SHP77 (cell line): Measurements from ENCODE around the gene SIGLEC9.

Experiments used
- DNase-seq, 2 experiments: peaks; one replicate each; lab custom pipeline; 2025; lab: John Stamatoyannopoulos, UW

SIGLEC9 gene

DNA sequence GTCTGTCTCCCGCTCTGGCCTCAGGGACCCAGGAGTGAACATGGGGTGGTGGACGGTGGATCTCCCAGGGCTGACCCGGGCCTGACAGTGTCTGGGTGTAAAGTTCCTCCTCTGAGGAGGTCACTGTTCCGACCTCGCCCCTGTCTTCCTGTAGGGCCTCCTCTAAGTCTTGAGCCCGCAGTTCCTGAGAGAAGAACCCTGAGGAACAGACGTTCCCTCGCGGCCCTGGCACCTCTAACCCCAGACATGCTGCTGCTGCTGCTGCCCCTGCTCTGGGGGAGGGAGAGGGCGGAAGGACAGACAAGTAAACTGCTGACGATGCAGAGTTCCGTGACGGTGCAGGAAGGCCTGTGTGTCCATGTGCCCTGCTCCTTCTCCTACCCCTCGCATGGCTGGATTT is at the start of gene SIGLEC9:
TSS of gene SIGLEC9 (plus strand) at position 178 of the 400 bp plus-strand sequence. CDS start at position 247, 69 bp downstream.
- DNase-seq: no peak

DNA sequence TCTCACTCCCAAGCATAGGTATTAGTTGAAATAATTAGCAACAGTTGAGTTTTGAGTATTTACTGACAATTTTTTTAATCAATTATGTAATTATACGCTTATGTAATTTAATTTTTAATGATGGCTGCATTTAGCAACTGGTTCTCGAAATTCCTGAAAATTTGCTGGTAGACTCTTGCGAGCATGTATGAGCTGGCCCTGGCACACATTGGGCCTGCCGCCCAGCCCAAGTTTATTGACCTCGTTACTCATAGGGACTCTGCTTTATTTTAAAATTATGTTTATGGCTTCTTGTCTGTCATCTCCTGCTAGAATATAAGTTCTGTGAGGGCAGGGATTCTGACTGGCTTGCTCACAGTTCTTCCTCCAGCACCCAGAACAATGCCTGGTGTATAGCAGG is 48.7 kb upstream of the SIGLEC9 start:
- no peak for DNase-seq

DNA sequence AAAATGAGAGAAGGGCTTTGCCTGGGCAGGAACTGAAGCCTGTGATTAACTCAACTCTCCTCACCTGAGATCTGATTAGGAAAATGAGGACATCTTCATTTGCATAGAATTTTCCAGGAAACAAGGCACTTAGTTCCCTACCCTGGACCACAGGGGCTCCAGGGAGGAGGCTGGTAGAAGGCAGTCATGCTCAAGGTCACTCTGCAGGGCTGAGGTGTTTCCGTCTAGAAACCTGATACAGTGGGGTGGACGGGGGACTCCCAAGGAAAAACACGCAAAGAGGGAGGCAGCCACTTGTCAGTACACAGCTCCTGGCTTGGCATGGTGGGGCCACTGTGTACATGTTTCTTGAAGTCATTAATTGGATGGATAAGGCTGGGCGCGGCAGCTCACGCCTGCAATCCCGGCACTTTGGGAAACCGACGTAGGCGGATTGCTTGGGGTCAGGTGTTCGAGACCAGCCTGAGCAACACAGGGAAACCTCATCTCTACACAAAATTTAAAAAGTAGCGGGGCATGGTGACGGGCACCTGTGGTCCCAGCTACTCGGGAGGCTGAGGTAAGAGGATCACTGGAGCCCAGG is 48.0 kb upstream of the SIGLEC9 start:
- DNase-seq: no peak

DNA sequence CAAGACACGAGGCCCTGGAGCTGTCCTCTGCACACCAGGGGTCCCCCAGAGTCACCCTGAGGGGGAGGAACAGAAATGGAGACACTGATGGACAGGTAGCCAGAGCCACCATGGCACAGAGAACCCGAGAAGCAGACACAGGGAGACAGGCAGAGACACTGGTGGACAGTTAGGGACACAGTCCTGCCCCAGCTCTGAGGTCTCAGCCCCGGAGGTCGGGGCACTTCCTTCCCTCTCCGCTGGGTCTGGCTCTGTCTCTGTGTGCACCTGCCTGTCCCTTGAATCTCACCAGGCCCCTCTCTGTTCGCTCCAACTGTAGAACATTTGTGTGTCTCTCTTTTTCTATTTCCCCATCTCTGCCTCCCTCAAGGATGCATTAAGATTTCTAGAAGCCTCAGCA is 46.6 kb upstream of the SIGLEC9 start:
- DNase-seq: no peak

DNA sequence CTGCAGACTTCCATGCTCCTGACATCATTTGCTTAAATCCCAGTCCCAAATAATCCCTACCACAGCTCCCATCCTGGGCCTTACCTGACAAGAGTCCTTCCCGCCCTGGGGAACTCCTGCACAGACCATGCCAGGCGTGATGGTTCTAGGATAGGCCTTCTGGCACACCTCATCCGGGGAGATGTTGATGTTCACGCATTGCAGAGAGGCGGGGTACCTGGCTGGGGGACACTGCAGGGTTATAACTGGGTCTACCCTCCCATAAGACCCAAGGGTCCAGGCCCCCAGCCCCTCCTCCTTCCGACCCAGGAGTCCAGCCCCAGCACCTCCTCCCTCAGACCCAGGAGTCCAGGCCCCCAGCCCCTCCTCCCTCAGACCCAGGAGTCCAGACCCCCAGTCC is 46.0 kb upstream of the SIGLEC9 start:
- DNase-seq: no peak

DNA sequence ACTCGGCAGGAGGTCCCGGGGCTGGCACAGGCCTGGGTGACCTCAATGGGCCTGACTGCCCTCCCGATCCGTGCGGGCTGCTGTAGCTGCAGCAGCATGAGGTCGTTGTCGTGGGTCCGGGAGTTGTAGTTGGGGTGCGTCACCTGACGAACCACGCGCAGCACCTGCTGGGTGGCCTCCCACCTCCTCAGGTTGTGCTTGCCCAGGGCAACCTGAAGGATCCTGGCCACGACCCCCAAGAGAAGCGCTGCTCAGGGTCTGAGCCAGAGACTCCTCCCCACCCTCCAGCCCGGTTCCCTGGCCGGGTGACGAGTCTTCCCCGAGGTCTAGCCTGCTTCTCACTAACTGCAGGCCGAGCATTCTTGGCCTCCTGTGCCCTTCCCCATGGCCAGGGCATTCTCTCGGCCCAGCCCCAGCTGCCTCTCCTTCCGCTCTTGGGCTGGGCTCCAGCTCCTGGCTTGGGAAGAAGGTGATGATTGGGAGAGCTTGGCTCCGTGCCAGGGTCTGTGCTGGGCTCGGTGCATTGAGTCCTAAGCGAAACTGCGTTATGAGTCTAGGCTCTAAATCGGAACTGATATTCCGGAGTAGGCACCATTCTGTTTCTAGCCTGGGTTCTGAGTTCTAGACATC is 45.1 kb upstream of the SIGLEC9 start:
- DNase-seq: peak; percentile 38 to 82

DNA sequence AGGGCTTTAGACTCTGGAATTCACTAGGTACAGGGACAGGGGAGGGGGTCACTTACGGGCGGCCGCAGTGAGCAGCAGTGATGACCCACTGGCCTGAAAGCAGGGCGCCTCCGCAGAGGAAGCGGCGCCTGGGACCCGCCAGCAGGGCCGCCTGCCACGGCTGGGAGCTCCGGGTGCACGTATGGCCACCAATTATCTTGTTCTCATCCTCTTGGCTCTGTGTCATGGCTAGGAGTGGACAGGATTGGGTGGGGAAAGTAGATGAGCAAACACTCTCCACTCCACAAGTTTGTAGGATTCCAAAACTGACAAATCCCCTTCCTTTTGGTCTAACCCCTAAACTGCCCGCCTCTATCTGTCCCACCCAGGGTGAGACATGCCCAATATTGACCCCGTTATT is 43.2 kb upstream of the SIGLEC9 start:
- DNase-seq: no peak

DNA sequence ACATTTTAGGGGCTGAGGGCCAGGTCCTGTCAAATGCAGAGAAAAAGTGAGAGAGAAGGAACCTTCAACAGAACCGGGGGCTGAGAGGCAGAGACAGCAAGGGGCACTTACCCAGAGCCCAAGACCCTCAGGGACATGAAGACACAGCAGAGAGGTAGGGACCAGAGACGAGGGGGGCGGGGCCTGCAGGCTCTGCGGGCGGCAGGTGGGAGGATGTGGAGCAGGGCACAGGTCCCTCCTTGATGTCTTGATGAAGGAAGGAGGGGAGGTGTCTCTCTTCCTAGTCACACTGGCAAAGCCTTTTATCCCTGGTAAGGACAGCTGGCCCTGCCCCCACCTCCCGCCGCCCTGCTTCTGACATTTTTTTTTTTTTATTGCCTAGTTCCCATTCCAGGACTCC is 42.1 kb upstream of the SIGLEC9 start, which contains the start of gene KLK14:
TSS of gene KLK14 (minus strand) at position 277 of the 400 bp plus-strand sequence. CDS start at position 4, 273 bp downstream.
- DNase-seq: no peak

DNA sequence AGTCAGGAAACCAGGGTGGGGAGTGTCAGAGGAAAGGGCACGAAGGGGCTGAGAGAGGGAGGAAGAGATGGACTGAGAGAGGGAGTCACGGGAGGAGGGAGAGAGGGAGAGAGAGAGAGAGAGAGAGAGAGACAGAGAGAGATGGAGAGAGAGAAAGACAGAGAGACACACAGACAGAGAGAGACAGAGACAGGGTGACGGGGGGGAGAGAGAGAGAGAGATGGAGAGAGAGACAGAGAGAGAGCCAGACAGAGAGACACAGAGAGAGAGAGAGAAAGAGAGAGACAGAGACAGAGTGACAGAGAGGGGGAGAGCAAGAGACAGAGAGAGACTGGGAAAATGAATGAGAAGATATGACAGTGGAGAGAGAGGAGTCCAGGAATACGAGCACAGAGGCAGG is 41.5 kb upstream of the SIGLEC9 start:
- DNase-seq: no peak

DNA sequence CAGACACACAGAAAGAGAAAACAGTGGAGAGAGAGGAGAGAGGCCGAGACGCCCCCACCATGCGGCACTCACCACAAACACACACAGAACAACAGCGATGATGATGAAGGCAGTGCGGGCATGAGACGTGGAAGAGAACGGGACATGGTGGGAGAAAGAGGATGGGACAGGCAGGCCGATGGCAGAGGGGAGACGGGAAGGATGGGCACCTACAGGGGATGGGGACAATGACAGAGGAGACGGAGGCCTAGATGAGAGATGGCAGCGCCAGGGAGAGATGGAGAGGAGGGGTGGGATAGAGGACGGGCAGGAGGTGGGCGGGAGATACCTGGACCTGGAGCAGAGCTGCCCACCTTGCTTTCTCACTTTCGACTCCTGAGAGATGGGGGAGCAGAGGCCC is 40.9 kb upstream of the SIGLEC9 start:
- DNase-seq: no peak

DNA sequence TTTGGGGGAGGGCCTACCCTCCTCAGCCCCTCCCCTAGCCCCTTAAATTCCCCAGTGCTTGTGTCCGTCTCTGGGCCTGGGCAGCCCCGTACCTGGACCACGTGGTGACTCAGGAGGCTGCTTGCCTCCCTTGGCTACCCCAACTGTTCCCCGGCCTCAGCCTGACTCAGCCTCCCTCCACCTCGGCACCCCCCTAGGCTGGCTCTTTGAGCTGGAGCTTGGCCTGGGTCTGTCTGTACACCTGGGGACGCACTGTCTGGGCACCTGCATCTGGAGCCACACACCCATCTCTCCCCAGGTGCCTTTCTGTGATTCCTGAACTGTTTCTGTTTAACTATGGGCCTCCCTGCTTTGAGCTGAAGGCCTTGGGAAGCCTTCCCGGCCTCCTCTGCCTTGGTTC is 40.2 kb upstream of the SIGLEC9 start:
- no peak for DNase-seq

DNA sequence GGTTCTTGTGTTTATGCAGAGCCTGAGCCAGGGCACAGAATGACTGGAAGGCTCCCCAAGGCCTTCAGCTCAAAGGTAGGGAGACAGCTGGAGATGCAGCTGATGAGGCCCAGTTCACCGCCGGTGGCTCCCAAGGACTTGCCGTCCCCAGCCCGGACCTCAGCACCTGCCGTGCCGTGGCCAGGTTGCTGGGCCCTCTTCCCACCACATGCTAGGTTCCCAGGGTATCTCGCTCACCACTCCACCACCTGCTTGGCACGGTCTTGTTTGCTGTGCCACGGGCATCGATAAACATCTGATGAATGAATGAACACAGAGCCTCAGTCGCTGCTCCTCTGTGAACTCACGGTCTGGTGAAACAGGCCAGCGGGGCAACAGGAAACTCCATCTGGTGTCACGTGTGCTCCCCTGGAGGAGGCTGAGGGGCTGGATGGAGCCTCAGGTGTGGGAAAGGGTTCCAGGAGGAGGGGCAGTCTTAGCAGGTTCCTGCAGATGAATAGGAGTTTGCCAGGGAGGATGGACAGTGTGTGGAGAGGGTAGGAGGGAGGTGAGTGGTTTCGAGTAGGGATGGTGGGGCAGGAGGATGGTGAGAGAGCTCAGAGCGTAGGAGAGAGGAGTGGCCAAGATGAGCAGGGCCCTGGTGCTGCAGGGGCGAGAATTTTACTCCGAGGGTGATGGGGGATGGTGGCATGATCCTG is 38.4 kb upstream of the SIGLEC9 start:
- DNase-seq: no peak

DNA sequence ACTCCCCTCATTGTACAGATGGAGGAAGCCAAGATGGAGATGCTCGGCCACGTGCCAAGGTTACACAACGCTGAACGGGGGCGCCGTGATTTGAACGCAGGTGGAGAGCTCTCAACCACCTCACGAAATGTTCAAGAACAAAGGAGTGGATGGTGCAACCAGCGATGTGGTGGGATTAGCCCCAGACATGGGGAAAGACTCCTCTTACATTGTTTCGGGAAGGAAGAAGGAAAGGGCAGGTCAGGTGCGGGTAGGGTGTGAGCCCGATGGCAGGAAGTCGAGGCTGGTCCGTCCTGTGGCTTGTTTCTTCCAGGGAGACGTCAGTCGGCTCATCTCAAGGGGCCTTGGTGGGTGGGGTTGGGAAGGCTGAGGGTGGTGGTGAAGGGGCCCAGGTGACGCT is 34.9 kb upstream of the SIGLEC9 start:
- no peak for DNase-seq

DNA sequence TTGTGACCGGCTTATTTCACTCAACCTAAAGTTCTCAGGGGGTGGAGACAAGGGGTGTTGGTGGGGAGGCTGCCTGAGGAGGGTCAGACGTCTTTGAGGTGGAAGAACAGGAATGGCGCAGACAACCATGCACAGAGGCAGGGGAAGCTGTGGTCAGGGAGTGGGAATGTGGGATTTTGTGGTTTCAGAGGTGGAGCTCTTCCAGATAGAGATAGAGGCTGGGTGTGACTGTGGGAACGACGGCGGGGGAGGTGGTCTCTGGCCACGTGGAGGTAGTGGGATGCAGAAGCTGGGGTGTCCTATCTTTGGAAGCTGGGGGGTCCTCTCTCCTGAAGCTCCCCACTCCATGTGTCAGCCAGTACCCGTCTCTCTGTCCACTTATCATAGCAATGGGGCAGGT is 34.2 kb upstream of the SIGLEC9 start:
- DNase-seq: no peak

DNA sequence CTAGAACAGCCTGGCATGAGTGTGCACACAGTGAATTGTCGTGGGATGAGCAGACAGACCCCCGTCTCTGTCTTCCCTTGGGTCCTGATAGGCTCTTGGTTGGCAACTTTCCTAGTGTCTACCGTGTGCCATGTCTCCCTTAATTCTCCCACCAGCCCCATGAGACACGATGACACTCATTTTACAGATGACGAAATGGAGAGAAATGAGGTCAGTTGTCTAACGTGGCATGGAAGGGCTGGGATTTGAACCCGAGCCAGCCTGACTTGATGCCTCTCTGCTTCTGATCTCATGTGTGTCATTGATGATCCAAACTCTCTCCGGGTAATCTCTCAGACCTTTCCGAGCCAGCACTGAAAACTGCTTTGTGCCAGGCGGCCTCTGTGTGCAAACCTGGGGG is 33.6 kb upstream of the SIGLEC9 start:
- DNase-seq: no peak

DNA sequence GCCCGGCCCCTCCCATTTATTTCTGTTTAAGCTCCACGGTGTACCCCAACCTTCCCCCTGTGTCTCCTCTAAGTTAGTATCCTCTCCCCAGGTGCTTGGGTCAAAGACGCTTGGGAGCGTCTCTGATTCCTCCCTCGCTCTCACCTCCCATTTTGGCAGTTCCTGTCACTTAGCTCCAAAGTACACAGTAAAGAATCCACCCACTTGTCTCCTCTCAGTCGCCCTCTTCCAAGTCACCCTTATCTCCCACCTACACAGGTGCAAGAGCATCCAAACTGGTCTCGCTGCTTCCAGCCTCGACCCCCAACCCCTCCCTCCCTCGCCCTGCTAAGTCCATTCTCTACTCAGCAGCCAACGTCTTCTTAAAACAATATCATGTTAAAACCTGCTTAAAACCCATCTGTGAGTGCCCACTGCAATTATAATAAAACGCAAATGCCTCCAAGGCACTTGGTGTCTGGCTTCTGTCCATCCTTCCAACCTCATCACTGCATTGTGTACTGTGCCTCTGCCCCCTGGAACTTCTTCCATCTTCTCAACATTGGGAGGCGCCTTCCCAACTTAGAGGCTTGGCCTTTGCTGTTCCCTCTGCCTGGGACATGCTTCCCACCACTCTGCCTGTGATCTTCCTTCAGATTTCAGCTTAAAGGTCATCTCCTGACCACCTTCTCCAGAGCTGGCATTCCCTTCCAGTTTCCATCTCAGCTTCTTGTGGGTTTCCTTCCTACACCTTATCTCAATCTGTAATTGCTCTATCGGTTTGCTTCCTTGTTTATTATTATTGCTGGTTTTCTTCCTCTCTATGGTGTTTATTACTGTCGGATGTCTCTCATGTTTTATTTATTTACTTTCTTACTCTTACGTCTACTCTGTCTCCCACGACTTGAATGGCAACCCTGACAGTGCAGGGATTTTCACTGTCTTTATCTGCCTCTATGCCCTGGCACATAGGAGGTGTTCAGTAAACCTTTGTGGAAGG is 32.5 kb upstream of the SIGLEC9 start:
- no peak for DNase-seq

DNA sequence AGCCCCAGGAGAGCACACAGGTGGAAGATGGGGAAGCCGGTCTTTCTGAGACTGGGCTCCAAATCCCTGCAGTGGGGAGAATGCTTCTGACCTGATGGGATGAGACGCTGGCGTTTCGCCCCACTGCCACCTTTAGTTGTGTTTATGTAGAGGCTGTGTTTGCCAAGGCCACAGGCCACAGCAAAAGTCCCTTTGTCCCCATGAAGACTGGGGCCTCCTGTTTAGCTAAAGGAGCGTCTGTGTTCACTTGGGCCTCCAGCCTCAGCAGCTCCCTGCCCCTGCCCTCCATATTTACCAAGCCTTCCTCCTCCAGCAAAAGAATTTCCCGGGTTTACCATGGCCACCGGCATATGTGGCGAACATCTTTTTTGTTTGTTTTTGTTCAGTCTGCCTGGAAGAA is 31.6 kb upstream of the SIGLEC9 start:
- no peak for DNase-seq

DNA sequence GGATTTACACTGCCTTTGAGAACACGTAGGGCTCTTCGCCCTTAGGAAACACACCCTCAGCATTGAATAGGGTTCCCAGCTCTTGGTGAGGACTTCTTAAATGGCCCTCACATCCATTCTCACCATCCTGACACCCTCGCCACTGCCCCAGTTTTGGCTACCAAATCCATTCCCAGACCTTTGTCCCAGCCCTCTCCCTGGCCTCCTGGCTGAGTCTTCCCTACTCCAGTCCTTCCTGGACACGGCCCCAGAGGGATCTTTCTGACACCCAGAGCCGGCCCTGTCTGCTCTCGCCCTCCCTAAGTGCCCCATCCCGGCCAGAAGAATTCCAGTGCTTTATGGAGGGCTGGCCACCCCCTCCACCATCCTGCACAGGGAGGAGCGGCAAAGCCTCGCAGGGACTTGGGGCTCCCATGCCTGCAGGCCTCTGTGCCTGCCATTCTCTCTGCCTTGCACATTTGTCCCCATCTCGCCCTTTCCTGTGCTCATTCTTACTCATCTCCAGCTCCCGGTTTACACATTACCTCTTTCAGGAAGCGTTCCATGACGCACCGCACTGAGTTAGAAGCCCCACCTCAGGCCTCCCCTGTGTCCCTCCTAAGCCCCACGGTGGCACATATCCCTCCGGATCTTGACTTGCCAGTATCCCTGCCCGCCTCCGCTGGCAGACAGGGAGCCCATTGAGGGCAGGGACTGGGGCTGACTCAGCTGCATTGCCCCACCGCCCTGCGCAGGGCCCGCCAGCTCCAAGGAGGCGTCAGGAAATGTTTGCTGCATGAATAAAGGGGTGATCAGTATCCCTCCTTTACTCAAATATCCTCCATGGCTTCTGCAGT is 31.0 kb upstream of the SIGLEC9 start:
- DNase-seq: no peak

DNA sequence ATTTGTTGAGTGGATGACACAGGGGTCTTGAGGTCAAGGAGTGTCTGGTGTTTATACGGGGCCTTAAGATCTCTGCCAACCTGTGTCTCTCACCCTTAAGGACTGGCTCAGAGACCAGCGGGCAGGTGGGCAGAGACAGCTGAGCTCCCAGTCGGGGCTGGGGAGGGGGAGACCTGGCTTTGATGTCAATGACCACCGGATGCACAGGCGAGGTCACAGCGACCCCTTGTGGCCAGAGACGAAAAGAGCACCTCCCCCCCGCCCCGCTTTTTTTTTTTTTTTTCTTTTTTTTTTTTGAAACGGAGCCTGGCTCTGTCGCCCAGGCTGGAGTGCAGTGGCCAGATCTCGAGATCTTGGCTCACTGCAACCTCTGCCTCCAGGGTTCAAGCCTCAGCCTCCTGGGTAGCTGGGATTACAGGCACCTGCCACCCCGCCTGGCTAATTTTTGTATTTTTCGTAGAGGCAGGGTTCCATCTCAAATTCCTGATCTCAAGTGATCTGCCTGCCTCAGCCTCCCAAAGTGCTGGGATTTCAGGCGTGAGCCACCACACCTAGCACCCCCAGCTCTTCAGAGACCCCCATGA is 29.9 kb upstream of the SIGLEC9 start:
- DNase-seq: peak in 1 of 2 experiments; percentile 19

DNA sequence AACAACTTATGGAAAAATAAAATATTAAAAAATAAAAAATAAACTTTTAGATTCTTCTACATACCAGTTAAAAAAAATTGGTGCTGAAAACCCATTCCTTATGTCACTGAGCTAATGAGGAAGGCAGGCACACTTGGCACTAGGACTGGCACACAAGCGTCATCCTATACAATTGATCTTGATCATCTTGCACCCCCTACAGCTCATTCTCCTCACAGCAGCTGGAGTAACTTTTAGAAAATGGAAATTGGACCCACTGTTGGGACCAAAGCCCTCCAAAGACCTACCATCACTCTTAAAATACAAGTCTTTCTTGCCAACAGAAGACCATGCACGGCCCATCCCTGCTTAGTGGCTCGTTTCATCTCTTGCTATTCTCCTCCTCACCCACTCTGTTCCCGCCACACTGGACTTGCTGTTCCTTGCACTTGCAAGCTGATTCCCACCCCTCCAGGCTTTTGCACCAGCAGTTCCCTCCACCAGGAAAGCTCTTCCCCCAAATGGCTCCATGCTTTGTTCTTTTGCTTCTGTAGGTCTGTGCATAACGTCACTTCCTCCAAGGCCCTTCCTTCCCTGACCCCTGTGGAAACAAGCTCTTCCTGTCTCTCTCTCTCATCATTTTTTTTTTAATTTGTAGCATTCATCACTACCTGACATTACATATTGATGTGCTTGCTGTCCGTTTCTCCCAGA is 28.1 kb upstream of the SIGLEC9 start:
- peak in 1 of 2 experiments; percentile 27 for DNase-seq
